ENCODE data around the gene ABCA7. TPM values are rescaled to one million over a fixed set of nuclear protein-coding genes. Genes with fewer than 3 reads are reported as not detected.

ABCA7 gene
- total RNA-seq, 1 experiment from 2014 or later, result 6.2 TPM

DNA sequence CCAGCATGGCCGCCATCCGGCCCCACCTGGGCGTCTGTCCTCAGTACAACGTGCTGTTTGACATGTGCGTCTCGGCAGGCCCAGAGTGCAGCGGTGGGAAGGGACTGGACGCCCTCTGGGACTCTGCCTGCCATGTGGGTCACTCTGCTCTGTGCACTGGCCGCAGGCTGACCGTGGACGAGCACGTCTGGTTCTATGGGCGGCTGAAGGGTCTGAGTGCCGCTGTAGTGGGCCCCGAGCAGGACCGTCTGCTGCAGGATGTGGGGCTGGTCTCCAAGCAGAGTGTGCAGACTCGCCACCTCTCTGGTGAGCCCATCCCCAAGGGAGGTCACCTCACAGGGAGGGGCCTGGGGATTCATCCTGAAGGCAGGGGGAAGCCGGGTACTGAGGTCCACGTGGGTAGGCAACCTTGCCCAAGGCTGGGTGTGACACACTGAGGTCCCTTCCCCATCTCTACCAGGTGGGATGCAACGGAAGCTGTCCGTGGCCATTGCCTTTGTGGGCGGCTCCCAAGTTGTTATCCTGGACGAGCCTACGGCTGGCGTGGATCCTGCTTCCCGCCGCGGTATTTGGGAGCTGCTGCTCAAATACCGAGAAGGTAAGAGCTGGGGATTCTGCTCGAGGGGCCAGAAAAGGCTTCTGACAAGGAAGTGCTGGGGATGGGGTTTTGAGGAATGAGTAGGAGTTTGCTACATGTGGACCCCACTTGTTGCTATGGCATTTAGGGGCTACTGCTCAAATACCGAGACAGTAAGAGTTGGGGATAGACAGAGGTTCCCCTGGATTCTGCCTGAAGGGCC, 11.3 kb downstream of the ABCA7 start:
- in situ Hi-C loops (cut with HindIII; ENCODE audit: low sequenced_read_pairs), result no loop called here
- DNase-seq (ENCODE audit: low spot score), result no peak

DNA sequence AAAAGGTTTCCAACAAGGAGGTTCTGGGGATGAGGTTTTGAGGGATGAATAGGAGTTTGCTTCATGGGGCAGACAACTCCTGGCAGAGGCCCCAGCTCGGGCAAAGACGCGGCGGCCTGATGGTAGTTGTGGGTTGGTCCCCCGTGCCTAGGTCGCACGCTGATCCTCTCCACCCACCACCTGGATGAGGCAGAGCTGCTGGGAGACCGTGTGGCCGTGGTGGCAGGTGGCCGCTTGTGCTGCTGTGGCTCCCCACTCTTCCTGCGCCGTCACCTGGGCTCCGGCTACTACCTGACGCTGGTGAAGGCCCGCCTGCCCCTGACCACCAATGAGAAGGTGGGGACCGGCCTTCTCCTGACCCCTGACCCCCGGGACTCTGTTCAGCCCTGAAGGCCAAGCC, 11.9 kb downstream of the ABCA7 start:
- in situ Hi-C loops (cut with HindIII; ENCODE audit: low sequenced_read_pairs), result no loop called here
- no peak for DNase-seq (ENCODE audit: low spot score)

GRCh38 chr19:1052349-1052975, 12.6 kb downstream of the ABCA7 start:
- in situ Hi-C loops (cut with HindIII; ENCODE audit: low sequenced_read_pairs), result no loop called here
- no peak for DNase-seq (ENCODE audit: low spot score)

- DNase-seq (ENCODE audit: low spot score), result no peak
- in situ Hi-C loops (cut with HindIII; ENCODE audit: low sequenced_read_pairs), result no loop called here
These were observed 13.5 kb downstream of the ABCA7 start for GRCh38 chr19:1053176-1054101.

- in situ Hi-C loops (cut with HindIII; ENCODE audit: low sequenced_read_pairs), result no loop called here
- no peak for DNase-seq (ENCODE audit: low spot score)
These were observed 14.5 kb downstream of the ABCA7 start for GRCh38 chr19:1054102-1055027.

DNA sequence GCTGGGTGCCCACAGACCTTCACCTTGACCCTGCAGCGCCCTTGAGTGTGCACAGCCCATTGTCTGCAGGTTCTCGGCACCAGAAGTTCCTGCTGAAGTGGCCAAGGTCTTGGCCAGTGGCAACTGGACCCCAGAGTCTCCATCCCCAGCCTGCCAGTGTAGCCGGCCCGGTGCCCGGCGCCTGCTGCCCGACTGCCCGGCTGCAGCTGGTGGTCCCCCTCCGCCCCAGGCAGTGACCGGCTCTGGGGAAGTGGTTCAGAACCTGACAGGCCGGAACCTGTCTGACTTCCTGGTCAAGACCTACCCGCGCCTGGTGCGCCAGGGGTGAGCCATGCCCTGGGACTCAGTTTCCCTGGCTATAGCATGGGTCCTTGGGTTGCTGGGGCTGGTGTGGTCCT, 15.1 kb downstream of the ABCA7 start:
- in situ Hi-C loops (cut with HindIII; ENCODE audit: low sequenced_read_pairs), result no loop called here
- DNase-seq (ENCODE audit: low spot score), result no peak

GRCh38 chr19:1055886-1056620, 16.1 kb downstream of the ABCA7 start:
- in situ Hi-C loops (cut with HindIII; ENCODE audit: low sequenced_read_pairs), result no loop called here
- no peak for DNase-seq (ENCODE audit: low spot score)

GRCh38 chr19:1057176-1057855, 17.4 kb downstream of the ABCA7 start:
- in situ Hi-C loops (cut with HindIII; ENCODE audit: low sequenced_read_pairs), result no loop called here
- no peak for DNase-seq (ENCODE audit: low spot score)

DNA sequence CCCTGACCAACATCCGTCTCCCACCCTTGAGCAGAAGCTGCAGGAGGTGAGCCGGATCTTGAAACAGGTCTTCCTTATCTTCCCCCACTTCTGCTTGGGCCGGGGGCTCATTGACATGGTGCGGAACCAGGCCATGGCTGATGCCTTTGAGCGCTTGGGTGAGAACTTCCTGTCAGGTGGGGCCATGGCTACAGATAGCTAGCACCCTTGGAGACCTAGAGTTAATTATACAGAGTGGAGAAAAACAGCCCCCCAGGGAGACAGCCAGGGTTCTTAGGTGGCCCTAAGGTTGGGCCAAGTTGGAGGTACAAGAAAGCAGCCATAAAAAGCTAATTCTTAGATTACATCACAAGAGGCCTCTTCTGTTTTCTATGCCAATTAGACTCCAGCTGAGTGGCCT, 18.2 kb downstream of the ABCA7 start:
- no peak for DNase-seq (ENCODE audit: low spot score)
- in situ Hi-C loops (cut with HindIII; ENCODE audit: low sequenced_read_pairs), result no loop called here

- no peak for DNase-seq (ENCODE audit: low spot score)
- in situ Hi-C loops (cut with HindIII; ENCODE audit: low sequenced_read_pairs), result no loop called here
These were observed 20.8 kb downstream of the ABCA7 start for GRCh38 chr19:1060689-1061088.

DNA sequence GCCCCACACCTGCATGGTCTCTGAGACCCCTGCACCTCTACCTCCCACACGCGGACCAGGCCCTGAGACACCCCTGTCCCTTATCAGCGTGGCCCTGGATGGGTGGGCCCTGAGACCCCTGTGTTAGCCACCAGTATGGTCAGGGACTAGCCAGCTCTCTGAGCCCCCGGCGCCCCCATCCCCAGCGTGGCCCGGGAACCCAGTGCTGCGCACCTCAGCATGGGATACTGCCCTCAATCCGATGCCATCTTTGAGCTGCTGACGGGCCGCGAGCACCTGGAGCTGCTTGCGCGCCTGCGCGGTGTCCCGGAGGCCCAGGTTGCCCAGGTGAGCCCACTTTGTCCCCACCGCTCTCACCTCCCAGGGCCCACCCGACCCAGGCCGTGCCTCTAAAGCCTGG, 22.1 kb downstream of the ABCA7 start:
- in situ Hi-C loops (cut with HindIII; ENCODE audit: low sequenced_read_pairs), result no loop called here
- no peak for DNase-seq (ENCODE audit: low spot score)

DNA sequence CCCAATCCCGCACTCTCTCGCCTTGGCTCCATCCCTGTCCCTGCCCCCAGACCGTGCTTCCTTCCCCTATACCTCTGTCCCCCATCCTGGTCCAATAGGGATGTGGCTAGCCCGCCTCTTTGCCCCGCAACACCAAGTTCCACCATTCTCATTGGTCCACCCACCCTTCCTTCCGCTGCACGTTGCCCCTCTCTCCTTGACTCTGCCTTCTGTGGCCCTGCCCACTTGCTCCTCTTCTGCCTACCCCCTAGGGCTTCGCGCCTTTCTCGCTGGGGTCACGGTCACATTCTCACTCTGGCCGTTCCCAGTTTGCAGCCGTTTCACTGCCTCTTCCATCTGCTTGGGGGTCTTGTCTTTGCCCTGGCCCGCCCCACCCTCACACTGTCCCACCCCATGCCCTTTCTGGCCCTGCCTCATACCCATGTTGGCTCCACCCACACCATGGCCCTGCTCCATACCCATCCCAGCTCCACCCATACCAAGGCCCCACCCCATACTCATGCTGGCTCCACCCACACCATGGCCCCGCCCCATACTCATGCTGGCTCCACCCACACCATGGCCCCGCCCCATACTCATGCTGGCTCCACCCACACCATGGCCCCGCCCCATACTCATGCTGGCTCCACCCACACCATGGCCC, 22.6 kb downstream of the ABCA7 start:
- in situ Hi-C loops (cut with HindIII; ENCODE audit: low sequenced_read_pairs), result no loop called here

GRCh38 chr19:1063030-1063908, 23.4 kb downstream of the ABCA7 start:
- no peak for DNase-seq (ENCODE audit: low spot score)

More for the DNA sequence above, 22.6 kb downstream of the ABCA7 start:
- no peak for DNase-seq (ENCODE audit: low spot score)

GRCh38 chr19:1063909-1064660, 24.2 kb downstream of the ABCA7 start:
- in situ Hi-C loops (cut with HindIII; ENCODE audit: low sequenced_read_pairs), result no loop called here
- DNase-seq (ENCODE audit: low spot score), result no peak

More at GRCh38 chr19:1063030-1063908, 23.4 kb downstream of the ABCA7 start:
- in situ Hi-C loops (cut with HindIII; ENCODE audit: low sequenced_read_pairs), result no loop called here

Data from G401 (cell line).